G401.6 (cell line): ENCODE data around the gene FOXJ3.
A peak's percentile ranks its signal among the peaks of the same experiment; 100 is the strongest.

Experiments used
- FAIRE-seq: peaks from 2 replicates; lab custom pipeline; 2012; peaks lifted over from hg19 to GRCh38; lab: Jason Lieb, UNC

The FOXJ3 gene

DNA sequence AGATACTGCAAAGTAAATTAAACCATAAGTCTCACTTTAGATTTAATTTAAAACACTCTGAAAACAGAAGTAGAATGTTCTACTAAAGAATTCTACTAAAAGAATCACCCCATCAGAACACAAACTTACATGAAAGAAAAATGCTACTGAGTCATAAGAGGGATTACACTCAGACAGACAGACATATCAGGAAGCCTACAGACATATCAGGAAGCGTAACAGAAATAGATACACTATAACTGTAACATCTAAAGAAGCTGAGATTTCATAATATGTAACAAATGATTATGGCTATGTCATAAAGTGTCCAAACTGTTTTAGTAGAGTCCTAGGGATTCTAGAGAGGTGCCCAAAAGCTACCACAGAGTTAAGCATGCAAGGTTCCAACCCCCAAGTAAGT, 23.9 kb downstream of the FOXJ3 start:
- FAIRE-seq: peak; percentile 48

- no peak for FAIRE-seq
These were observed 28.1 kb downstream of the FOXJ3 start for GRCh38 chr1:42306977-42307376.

DNA sequence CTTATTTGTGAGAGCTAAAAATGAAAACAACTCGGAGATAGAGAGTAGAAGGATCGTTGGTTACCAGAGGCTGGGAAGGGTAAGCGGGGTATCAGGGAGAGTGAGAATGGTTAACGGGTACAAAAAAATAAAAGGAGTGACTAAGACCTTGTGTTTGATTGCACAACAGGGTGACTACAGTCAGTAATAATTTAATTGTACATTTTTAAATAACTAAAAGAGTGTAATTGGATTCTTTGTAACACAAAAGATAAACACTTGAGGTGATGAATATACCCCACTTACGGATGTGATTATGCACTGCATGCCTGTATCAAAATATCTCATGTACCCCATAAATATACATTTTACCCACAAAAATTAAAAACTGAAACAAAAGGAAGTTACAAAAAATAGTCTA, 29.4 kb downstream of the FOXJ3 start:
- FAIRE-seq: no peak

DNA sequence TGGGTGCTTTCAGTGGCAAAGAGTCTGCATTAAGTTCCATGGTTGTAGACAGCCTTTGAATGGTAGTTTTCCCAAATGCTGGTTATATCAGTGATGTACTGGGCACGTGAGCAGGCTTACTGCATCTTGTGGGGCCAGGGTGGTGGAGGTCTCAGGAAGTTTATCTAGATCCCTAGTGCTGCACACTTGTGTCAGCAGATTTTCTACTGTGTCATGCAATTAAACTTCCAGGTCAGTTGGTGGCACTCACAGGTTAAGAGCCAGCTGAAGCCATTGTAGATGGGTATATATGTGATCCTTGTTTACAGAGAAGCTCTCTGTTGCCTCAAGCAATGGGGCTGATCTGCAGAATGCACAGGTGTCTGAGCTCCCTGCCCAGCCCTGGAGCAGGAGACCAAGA, 33.0 kb downstream of the FOXJ3 start:
- FAIRE-seq: no peak

- FAIRE-seq: no peak
These were observed 36.5 kb downstream of the FOXJ3 start for GRCh38 chr1:42298520-42298919.

DNA sequence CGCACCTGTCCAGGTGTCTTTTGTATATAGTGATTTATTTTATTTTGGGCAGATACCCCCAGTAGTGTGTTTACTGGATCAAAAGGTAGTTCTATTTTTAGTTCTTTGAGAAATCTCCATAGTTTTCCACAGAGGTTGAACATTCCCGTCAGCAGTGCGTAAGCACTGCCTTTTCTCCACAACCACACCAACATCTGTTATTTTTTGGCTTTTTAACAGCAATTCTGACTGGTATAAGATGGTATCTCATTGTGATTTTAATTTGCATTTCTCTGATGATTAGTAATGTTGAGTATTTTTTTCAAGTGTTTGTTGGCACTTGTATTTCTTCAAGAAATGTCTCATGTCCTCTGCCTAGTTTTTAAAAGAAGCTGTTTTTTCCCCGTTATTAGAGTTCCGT, 39.2 kb downstream of the FOXJ3 start:
- FAIRE-seq: no peak

- no peak for FAIRE-seq
These were observed 44.9 kb downstream of the FOXJ3 start for GRCh38 chr1:42290130-42290529.

GRCh38 chr1:42288311-42288985, 46.6 kb downstream of the FOXJ3 start:
- no peak for FAIRE-seq

DNA sequence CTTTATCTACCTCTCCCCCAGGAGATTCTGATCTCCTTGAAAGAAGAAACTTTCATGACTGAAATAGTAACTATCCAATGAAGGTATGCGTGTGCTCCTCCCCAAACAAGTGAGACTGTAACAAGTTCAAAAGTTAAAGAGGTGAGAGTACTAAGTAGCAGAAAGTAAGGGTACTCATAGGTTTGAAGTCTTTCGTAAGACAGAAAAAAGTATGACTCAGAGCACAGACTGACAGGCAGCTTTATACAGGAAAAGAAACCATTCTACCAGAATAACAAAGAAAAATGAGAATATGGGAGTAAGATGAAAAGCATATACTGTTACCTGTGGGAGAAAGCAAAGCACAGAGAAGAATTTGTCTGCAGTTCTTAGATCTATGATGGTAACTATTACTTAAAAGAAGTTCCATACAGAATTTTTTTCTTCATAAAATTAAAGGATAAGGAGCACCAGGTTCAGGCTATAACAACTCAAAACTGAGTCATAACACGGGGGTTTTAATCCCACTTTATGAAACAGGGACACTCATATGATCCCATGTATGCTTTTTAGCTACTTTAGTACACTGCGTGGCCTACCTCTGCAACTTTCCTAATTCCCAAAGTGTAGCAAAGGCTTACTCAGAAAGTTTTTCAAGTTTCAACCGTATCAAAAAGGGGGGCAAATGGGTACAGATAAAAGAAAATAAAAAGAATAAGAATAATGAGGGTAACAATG, 52.0 kb downstream of the FOXJ3 start:
- FAIRE-seq: no peak

GRCh38 chr1:42282024-42282579, 52.9 kb downstream of the FOXJ3 start:
- no peak for FAIRE-seq

DNA sequence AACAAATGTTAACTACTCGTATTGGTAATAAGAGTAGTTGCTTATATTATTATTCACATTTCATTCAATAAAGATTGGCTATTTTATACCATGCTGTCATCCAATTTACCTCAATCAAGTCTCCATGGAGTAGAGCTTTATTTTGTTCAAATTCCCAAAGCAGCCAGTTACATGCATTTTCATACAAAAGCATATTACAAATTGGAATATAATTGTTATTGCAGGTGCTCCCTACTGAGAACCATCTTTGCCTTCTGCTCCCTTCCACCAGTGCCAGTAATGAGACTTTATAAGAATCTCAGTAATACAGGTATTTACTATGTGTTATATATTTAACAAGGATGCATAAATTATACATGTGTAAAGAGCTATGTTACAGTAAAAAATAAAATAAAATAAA, 54.2 kb downstream of the FOXJ3 start:
- no peak for FAIRE-seq

DNA sequence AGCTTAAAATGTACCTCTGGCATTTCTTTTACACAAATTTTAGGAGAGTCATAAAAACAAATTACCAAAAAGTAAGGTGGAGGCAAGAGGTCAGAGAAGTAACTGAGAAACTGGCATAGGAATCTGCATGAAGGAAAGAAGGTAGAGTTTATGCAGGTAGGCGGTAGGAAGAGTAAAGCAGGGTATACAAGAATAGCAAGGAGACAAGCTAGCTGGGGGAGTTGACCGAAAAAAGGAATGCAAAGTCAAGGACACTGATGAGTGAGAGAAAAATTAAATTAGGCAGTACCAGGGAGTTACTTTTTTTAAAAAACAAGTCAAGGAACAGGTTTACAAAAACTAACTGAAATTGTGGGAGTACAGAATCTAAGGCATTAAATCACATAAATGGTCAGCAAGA, 56.0 kb downstream of the FOXJ3 start:
- no peak for FAIRE-seq

GRCh38 chr1:42272920-42273319, 62.1 kb downstream of the FOXJ3 start:
- FAIRE-seq: no peak

GRCh38 chr1:42267904-42268303, 67.1 kb downstream of the FOXJ3 start:
- no peak for FAIRE-seq

DNA sequence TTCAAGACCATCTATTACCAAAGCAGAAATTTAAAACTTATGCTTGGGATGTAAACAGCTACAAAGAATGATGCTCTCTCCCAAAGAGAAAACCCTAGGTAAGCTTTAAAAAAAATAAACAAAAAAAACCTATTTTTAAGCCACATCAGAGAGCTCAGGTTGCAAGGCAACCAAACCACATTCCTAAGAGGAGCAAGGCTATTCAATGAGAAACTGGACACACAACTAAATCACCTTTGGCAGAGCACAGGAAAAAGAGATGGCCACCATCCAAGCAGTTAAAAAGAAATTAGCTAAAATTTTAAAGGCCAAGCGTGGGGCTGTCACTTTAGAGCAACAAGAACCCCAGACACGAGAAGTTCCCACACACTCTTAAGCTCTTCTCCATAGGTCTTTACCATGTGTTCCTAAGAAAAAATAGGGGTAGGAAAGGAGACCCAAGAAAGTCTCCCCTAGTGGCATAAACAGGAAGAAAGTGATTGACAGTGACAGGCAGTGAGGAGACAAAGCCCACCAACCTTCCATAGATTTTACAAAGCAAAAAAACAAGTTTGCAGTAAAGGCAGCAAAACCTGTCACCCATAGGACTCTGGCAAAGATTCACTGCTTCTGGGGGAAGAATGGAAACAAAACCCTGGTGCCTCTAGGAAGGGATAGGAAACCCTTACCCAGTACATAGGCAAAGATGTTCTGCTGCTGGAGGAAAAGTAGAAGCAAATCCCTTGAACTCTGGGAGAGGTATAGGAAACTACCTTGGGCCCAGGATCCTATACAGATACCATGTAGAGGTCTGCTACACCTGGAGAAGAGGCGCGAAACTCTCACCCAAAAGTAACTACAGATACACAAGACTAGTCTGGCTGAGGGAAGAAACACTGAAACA, 68.5 kb downstream of the FOXJ3 start:
- FAIRE-seq: no peak

- FAIRE-seq: no peak
These were observed 70.4 kb downstream of the FOXJ3 start for GRCh38 chr1:42264511-42265190.

GRCh38 chr1:42263019-42263418, 72.0 kb downstream of the FOXJ3 start:
- FAIRE-seq: peak; percentile 13

DNA sequence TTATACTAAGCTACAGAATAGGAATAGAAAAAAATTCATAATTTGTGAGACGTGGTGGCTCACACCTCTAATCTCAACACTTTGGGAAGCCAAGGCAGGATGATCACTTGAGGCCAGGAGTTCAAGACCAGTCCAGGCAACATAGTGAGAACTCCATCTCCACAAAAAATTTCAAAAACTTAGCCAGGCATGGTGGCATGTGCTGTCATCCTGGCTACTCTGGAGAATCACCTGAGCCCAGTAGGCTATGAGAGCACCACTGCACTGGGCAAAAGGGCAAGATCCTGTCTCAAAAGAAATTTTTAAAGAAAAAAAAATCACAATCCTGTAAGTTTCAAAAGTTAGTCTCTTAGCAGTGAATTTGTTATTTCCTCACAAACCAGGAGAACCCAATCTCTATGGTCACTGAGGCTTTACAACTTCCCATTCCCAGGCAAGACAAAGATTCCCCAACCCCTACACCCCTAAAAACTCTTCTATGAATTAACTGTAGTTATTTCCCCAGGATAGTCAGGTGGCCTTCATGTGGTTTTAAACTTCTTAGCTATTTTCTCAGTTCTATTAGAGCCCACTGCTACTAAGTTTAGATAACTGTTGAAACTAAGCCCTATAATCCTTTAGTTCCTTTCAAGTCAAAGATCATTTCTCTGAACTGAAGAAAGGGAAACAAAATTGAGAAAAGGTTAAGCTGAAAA, 74.5 kb downstream of the FOXJ3 start:
- FAIRE-seq: no peak

DNA sequence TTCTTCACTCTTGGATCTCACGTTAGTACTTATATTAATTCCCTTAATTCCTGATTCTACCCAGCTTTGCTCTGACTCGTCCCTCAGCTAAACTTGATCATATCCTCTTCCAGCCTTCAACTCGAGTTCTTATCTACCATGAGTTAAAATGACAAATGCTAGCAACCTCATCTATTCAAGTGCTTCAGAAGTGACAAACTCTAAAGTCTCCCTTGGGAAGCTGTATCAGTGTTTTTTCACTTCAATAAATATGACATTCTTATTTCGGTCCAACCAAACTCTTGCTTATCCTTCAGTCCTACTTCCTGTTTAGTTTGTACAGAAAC, 75.3 kb downstream of the FOXJ3 start:
- FAIRE-seq: no peak

DNA sequence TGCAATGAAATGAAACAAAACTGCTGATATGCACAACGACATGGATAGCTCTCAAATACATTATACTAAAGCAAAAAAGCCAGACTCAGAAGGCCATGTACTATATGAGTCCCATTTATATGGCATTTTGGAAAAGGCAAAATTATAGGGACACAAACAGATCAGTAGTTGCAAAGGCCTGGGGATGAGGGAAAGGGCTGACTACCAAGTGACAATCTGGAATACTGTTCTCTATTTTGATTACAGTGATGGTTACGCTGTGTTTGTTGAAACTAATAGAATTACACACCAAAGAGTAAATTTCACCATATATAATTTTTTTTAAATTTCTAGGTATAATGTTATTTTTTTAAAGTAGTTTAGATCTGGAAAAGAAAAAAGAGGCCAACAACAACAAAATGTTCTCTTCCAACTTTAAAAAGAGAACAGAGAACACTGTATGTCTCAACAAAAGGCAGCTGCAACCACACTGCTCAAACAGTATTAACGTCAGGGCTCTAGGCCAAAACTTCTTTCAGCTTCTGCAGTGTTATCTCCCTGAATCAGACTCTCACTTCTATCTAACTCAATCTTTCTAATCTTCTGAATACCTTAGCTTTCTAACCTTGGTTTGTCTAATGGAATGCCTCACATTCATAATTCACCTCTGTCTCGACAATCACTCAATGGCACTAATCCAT, 75.8 kb downstream of the FOXJ3 start:
- no peak for FAIRE-seq

GRCh38 chr1:42258218-42258617, 76.8 kb downstream of the FOXJ3 start:
- no peak for FAIRE-seq
